Measurements from ENCODE around the gene CHTF18. TPM values are rescaled to one million over a fixed set of nuclear protein-coding genes. Genes with fewer than 3 reads are reported as not detected.
A peak's percentile ranks its signal among the peaks of the same experiment; 100 is the strongest.

Gene CHTF18
- total and polyA plus RNA-seq, 10 of the 15 experiments (the other 5 are each of a cell fraction or from before 2014, with no cell fraction given): 1.6 to 87.8 (median 19.4) TPM

DNA sequence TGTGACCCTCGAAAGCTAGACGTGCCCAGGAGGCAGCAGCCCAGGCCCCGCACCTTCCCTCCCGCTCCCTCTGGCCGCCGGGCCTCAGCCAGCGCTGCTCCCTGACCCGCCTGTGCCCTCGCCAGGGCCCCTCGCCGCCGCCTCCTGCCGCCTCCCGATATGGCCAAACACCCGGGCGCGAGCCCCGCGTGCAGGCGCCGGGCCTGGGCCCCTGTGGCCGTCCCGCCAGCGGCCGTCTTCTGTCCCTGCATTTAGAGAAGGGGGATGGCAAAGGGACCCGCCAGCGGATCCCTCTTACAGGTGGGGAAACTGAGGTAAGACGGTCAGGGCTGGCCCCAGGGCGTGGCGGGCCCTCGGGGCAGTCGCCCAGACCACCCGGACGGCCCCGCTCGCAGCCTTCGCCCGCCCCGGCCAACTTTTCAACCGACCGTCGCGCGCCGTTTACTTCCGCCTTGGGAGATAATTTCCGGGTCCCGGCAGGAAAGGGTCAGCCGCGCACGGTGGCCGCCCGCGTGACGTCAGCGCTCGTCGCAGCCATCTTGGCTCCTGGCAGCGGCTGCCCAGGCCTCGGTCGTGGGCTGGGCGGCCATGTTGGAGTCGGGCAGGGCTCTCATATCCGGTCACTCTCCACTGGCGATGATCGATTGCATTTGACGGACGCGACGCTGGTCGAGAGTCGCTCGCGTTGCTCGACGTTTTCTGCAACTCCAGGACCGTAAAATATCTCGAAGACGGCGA is 19.1 kb downstream of the CHTF18 start:
- ATAC-seq: peak; percentile 99
- ChIA-PET SMC1A (ENCODE audit: uncharacterized antibody, unreplicated experiment) (no interaction called here), POLR2A (interaction anchor here (0.7 to 1.0 kb wide), 2 partner anchors 19 to 220 kb away, joined by 3 to 6 read pairs; partner anchors contain the start of genes CHTF18 and RPUSD1), CTCF (no interaction called here), RAD21 (ENCODE audit: unreplicated experiment) (no interaction called here)
- TSS peak; percentile 95 for BruUV-seq (replicated peaks)
- Histone ChIP-seq H3K4me1 (ENCODE audit: control insufficient read depth, insufficient read depth, low read length) (no peaks in the 10 kb centered on the region; the same call in 1 of the 2 replicates), H3K9ac (ENCODE audit: control insufficient read depth, insufficient read depth, low read length) (peak overlapping the region; percentile 68), H3K4me2 (ENCODE audit: control insufficient read depth, insufficient read depth) (peak overlapping the region; percentile 89), H3K36me3 (ENCODE audit: control insufficient read depth in 2 of 2, insufficient read depth in 2 of 2, low read length in 1 of 2) (no peaks in the 10 kb centered on the region), H3K27ac (ENCODE audit: control insufficient read depth, insufficient read depth) (peak overlapping the region; percentile 82), H3K9me3 (replicated peaks; ENCODE audit: control insufficient read depth, insufficient read depth, low read length) (no peaks in the 10 kb centered on the region; the same call in 2 of the 3 replicates), H3K27me3 (replicated peaks in 1 of 2; ENCODE audit: control insufficient read depth in 2 of 2, insufficient read depth in 2 of 2, low read length in 1 of 2) (no peaks in the 10 kb centered on the region), H4K20me1 (ENCODE audit: control insufficient read depth, insufficient read depth) (no peaks in the 10 kb centered on the region), H3K4me3 (peak overlapping the region; percentile 84), H2AFZ (ENCODE audit: control insufficient read depth, low read depth, low read length) (peak overlapping the region; percentile 95), H3K79me2 (ENCODE audit: control insufficient read depth, insufficient read depth, low read length) (peaks cover 6% of the 10 kb centered on the region)
- in situ Hi-C loops (cut with MboI): no loop called here
- intact Hi-C loops (cut with micrococcal nuclease; ENCODE audit: unreplicated experiment): no loop called here
- peak; percentile 68 for DNase-seq (ENCODE audit: low read depth, low spot score)
- under 1% methylated on average over 76 of the region's 80 CpGs for WGBS (ENCODE audit: insufficient coverage, insufficient replicate concordance, low lambda C conversion rate, missing lambda C conversion rate)
- FAIRE-seq: peak; percentile 83
- TF ChIP-seq ZNF207 (IDR thresholded peaks at IDR 0.05; ENCODE audit: borderline replicate concordance) (peak; percentile 83; the same call in 1 of the 2 replicates), FOXK2 (IDR thresholded peaks at IDR 0.05) (no peak), ATF2 (IDR thresholded peaks at IDR 0.05; ENCODE audit: low read length) (no peak), RFX5 (IDR thresholded peaks at IDR 0.05; ENCODE audit: low read depth, low read length) (0 out of 2 replicates have a peak, but pooled peaks have one; percentile 36), SPI1 (IDR thresholded peaks at IDR 0.05; ENCODE audit: borderline replicate concordance, insufficient read depth, low read depth, low read length) (no peak), ELK1 (IDR thresholded peaks at IDR 0.05; ENCODE audit: low read depth, low read length) (peak; percentile 88), SIX5 (IDR thresholded peaks at IDR 0.05; ENCODE audit: low read depth, low read length, severe bottlenecking) (peak; percentile 60), TARDBP (IDR thresholded peaks at IDR 0.05; ENCODE audit: borderline replicate concordance) (no peak), ETV6 (conservative IDR thresholded peaks at IDR 0.05 in 1 of 2, IDR thresholded peaks at IDR 0.05 in 1 of 2; ENCODE audit: borderline replicate concordance in 1 of 2, low read depth in 1 of 2) (0 out of 4 replicates have a peak, but pooled peaks of 1 of the 2 experiments have one; percentile 32), JUNB (IDR thresholded peaks at IDR 0.05) (no peak), CBX5 (IDR thresholded peaks at IDR 0.05; ENCODE audit: low read depth) (no peak), CHD4 (IDR thresholded peaks at IDR 0.05) (no peak)
- TF ChIP-seq, protein P1, sequence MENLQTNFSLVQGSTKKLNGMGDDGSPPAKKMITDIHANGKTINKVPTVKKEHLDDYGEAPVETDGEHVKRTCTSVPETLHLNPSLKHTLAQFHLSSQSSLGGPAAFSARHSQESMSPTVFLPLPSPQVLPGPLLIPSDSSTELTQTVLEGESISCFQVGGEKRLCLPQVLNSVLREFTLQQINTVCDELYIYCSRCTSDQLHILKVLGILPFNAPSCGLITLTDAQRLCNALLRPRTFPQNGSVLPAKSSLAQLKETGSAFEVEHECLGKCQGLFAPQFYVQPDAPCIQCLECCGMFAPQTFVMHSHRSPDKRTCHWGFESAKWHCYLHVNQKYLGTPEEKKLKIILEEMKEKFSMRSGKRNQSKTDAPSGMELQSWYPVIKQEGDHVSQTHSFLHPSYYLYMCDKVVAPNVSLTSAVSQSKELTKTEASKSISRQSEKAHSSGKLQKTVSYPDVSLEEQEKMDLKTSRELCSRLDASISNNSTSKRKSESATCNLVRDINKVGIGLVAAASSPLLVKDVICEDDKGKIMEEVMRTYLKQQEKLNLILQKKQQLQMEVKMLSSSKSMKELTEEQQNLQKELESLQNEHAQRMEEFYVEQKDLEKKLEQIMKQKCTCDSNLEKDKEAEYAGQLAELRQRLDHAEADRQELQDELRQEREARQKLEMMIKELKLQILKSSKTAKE (IDR thresholded peaks at IDR 0.05; ENCODE audit: low read depth, poor library complexity, severe bottlenecking): no peak
- TF ChIP-seq, protein P2, sequence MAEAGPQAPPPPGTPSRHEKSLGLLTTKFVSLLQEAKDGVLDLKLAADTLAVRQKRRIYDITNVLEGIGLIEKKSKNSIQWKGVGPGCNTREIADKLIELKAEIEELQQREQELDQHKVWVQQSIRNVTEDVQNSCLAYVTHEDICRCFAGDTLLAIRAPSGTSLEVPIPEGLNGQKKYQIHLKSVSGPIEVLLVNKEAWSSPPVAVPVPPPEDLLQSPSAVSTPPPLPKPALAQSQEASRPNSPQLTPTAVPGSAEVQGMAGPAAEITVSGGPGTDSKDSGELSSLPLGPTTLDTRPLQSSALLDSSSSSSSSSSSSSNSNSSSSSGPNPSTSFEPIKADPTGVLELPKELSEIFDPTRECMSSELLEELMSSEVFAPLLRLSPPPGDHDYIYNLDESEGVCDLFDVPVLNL (IDR thresholded peaks at IDR 0.05; ENCODE audit: low read depth, low read length): no peak
- TF ChIP-seq, protein P3, sequence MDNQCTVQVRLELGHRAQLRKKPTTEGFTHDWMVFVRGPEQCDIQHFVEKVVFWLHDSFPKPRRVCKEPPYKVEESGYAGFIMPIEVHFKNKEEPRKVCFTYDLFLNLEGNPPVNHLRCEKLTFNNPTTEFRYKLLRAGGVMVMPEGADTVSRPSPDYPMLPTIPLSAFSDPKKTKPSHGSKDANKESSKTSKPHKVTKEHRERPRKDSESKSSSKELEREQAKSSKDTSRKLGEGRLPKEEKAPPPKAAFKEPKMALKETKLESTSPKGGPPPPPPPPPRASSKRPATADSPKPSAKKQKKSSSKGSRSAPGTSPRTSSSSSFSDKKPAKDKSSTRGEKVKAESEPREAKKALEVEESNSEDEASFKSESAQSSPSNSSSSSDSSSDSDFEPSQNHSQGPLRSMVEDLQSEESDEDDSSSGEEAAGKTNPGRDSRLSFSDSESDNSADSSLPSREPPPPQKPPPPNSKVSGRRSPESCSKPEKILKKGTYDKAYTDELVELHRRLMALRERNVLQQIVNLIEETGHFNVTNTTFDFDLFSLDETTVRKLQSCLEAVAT (IDR thresholded peaks at IDR 0.05): no peak; the same call in 1 of the 2 replicates

Measured in GM12878 (cell line).